H1 (cell line): ENCODE measurements around the gene OR2F1. TPM values are rescaled to one million over a fixed set of nuclear protein-coding genes. Genes with fewer than 3 reads are reported as not detected.

Experiments used
- PHF8 ChIP-seq: fragments of 200-600 bp; sonication (generic); conservative IDR thresholded peaks from 2 replicates; pipeline ENCODE4 v1.7.1; 2012; ENCODE audit warnings: low read depth, mild to moderate bottlenecking, inconsistent platforms, low read length, moderate library complexity
- POLR2AphosphoS5 ChIP-seq: IDR thresholded peaks from 2 replicates; pipeline ENCODE4 v1.6.1; 2011; ENCODE audit warnings: low read depth, low read length
- POU5F1 ChIP-seq: IDR thresholded peaks from 2 replicates; pipeline ENCODE4 v1.6.1; 2011; ENCODE audit warnings: low read depth, mild to moderate bottlenecking, low read length, moderate library complexity
- SIN3A ChIP-seq, 2 experiments: IDR thresholded peaks in 1 of 2; conservative IDR thresholded peaks in 1 of 2; 2 replicates each; pipeline ENCODE4 v1.6.1; 2011 to 2012; ENCODE audit warnings: low read length in 2 of 2, improper control_type of control experiment in 1 of 2, low read depth in 1 of 2, mild to moderate bottlenecking in 1 of 2
- SRF ChIP-seq: IDR thresholded peaks from 2 replicates; pipeline ENCODE4 v1.6.1; 2011; ENCODE audit warnings: mild to moderate bottlenecking, low read depth, low read length, moderate library complexity
- polyA plus RNA-seq, 7 experiments: library from polyadenylated mRNA; depleted of rRNA in 3 of 7; stranded (reverse) in 5 of 7; unstranded in 2 of 7; fragments of >200 nt in 5 of 7; fragments of 200-250 nt in 2 of 7; gene quantifications; 1 replicate in 5 of 7; 2 replicates in 1 of 7; 4 replicates in 1 of 7; pipeline versions ENCODE4 v1.2.1 to v1.2.3, GENCODE V29; 2011 to 2013; ENCODE audit warnings: missing spikeins in 2 of 7, mixed read lengths in 2 of 7
- total RNA-seq: library from RNA; stranded (reverse); fragmentation: NEBNext Ultra II Directional; extraction: Animal tissue kit (Norgen Biotek cat#: 25700); gene quantifications from 2 replicates; pipeline ENCODE4 v1.2.1, GENCODE V29; 2021

Gene OR2F1
- total and polyA plus RNA-seq, 2 of the 8 experiments (the other 6 are each of a cell fraction or from before 2014, with no cell fraction given), result 0.19 TPM; not detected in 1

GRCh38 chr7:143980746-143981510 lies 26.3 kb downstream of the OR2F1 start (continued):
- TF ChIP-seq SIN3A (conservative IDR thresholded peaks at IDR 0.05 in 1 of 2, IDR thresholded peaks at IDR 0.05 in 1 of 2; ENCODE audit: low read depth in 1 of 2, low read length in 2 of 2) (no peak), SRF (no peak), PHF8 (no peak), POU5F1 (no peak), POLR2AphosphoS5 (no peak)
